ENCODE data around the gene TP63.

DNA sequence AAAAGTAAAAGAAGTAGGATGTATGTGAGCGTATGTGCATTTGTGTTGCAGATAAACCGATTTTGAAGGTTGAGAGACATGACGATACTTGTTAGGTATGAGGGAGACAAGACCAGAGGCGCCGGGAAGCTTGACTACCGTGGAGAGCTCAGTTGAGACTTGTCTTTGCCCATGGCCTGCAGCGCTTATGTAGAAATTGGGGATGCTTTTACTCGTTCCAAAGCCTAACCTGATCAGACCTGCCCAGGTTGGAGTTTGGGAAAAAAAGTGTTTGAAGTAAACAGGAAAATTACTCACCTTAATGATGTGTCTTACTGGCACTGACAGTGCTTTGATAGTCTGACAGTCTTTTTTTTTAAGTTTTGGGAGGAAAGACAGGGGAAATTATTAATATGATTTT, 202.8 kb downstream of the TP63 start:
- TF ChIP-seq CTCF (IDR thresholded peaks at IDR 0.05; ENCODE audit: insufficient read depth, low read depth, low read length) (no peak), EZH2 (IDR thresholded peaks at IDR 0.05; ENCODE audit: insufficient read depth, low read length) (no peak)

All from astrocyte (in vitro differentiated cells and primary cell).